Adipose tissue (tissue), 3 donors: Measurements from ENCODE around the gene NOTUM. TPM values are rescaled to one million over a fixed set of nuclear protein-coding genes. Genes with fewer than 3 reads are reported as not detected.

Experiments
- H3K27ac ChIP-seq: one replicate; pipeline ENCODE4 v1.5.1; 2013; ENCODE audit warnings: low read depth, low read length
- WGBS, 3 donors: extraction: QIAGEN DNeasy Blood & Tissue Kit; methylation state at CpG; one replicate each; pipeline ENCODE4 v1.1.7; 2013; 5-methylcytosine and 5-hydroxymethylcytosine counted together
- polyA plus RNA-seq, 3 donors: library from polyadenylated mRNA; stranded (reverse); fragments of 200-250 nt; gene quantifications; one replicate each; pipeline ENCODE4 v1.2.3, GENCODE V29; 2013
- donor health status: healthy with polysubstance abuse.
- donor health status: Bipolar disorder and iron deficiency.
- donor health status: healthy.

Gene NOTUM
- polyA plus RNA-seq, 3 donors: 0.03 to 0.67 (median 0.31) TPM

- 91 to 93% (median 92%) methylated on average over 12 of the region's 12 CpGs for WGBS, 3 donors
- H3K27ac ChIP-seq: no peak overlapping the region
Observed at GRCh38 chr17:81909231-81909630, 51.8 kb downstream of the NOTUM start.

- 93 to 95% (median 94%) methylated on average over 11 of the region's 11 CpGs for WGBS, 3 donors
- no peak overlapping the region for H3K27ac ChIP-seq
Observed at GRCh38 chr17:81908793-81909192, 52.2 kb downstream of the NOTUM start.

GRCh38 chr17:81907219-81908145 is 53.5 kb downstream of the NOTUM start:
- no peak overlapping the region for H3K27ac ChIP-seq
- WGBS, 3 donors: 94 to 95% (median 94%) methylated on average over 26 of the region's 26 CpGs

DNA sequence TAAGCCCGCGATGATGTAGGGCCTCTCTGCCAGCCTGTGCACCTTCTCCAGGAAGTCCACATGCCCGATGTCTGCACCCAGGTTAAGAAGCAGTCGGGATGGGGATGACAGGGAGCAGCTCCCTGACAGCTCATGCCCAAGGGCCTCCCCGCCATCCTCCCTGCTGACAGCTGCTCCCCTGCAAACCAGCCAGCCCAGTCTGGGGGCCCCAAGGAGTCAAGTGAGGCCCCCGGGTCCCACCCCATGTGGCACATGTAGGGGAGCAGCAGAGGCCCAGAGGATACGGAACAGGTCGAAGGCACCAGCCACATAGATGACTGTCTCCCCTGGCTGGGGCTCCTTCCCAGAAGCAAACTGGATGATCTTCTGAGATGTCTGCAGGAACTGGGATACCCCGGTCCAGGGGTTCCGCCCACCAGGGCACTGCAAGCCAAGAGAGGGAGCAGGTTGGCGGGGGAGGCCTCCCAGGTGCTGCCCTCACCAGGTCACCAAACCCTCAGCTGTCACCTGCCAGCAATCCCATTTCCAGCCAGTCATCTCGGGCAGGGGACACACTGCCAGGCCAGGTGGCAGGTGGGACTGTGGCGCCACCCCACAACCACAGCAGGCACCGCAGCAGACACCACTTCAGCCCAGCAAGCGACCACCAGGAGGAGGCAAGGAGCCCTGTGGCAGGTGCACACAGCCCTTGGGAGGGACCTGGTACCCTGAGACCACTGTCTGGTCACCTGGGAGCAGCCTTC is 54.3 kb downstream of the NOTUM start:
- no peak overlapping the region for H3K27ac ChIP-seq
- WGBS, 3 donors: 88 to 93% (median 91%) methylated on average over 15 of the region's 15 CpGs

DNA sequence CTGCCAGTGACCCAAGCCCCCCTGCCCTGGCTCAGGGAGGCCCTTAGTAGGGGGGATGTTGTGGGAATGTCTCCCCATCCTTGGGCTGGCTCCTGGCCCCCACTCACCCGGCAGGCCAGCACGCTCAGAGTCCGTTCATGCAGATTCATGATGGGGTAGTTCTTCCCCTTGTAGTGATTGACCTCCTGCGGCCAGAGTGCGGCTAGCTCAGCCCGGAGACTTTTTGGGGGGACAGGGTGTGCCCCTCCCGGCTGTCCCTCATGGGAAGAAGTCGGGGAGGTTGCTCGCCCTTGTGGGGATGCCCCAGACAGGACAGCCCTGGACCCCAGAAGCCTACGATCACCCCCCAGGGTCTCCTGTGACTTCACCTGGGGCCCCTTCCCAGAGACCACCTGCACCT is 55.0 kb downstream of the NOTUM start:
- no peak overlapping the region for H3K27ac ChIP-seq
- 92 to 97% (median 95%) methylated on average over 10 of the region's 10 CpGs for WGBS, 3 donors

DNA sequence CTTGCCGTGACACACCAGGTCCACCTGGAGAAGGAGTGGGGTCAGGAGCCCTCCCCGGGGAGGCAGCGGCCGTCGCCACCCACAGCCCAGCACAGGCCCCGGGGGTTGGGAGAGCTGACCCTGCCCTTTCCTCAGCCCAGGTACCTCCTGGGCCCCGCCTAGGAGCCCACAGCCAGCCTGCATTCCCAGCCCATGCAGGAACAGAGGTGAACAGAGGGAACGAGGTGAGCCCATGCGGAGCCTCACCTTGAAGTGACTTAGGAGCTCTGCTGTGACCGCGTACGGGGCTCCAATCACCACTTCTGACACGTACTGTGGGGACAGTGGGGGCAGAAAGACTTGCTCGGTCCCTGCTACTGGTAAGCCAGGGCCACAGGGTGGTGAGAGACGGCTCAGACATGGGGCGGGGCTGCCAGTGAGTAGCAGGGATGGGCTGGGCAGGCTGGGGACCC is 55.5 kb downstream of the NOTUM start:
- WGBS, 3 donors: 94 to 96% (median 96%) methylated on average over 16 of the region's 16 CpGs
- H3K27ac ChIP-seq: no peak overlapping the region

GRCh38 chr17:81904600-81905423 is 56.2 kb downstream of the NOTUM start:
- 91 to 92% (median 91%) methylated on average over 27 to 28 of the region's 28 CpGs for WGBS, 3 donors
- no peak overlapping the region for H3K27ac ChIP-seq

DNA sequence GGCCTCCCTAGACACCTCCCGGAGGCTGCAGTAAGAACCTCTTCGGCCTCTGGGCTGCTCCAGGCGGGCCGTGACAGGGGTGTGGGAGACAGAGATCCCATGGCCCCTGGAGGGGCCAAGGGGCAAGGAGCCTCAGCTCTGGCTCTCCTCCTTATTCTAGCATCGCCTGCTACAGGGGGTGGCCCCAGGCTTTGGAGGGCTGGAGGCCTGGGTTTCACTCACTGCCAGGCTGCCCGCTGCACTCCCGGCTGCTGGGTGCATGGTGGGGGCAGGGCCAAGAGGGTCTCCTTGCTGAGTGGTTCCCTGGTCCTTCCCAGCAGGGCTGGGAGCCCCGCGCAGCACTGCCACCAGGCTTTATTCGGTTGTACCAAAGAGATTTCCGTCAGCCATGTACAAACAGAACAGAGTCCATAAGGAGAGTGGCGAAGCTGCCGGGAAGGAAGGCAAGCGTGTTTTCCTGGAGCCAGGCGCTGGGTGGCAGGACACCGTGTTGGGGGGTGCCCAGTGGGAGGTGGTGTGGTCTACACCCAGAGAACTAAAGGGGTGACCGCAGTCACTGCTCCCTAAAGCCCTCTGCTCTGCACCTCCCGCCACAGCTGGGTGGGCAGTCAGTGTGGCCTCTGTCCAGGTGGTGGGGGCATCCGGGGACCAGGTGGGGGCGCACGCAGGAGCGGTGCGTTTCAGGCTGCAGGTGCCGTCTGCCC is 56.9 kb downstream of the NOTUM start:
- H3K27ac ChIP-seq: no peak overlapping the region
- 94 to 96% (median 94%) methylated on average over 24 of the region's 24 CpGs for WGBS, 3 donors

- no peak overlapping the region for H3K27ac ChIP-seq
- 93 to 99% (median 97%) methylated on average over 10 of the region's 10 CpGs for WGBS, 3 donors
Observed at GRCh38 chr17:81903415-81903831, 57.6 kb downstream of the NOTUM start.

- no peak overlapping the region for H3K27ac ChIP-seq
- 30 to 37% (median 34%) methylated on average over 42 to 47 of the region's 47 CpGs for WGBS, 3 donors
Observed at GRCh38 chr17:81902653-81903414, 58.2 kb downstream of the NOTUM start.

Other genes with a start within 250 kb of the NOTUM start
- 10 to 100 TPM; 18.7 to 61.4 (median 43.2) TPM for gene SLC25A10, start 248.9 kb downstream of the NOTUM start, polyA plus RNA-seq
- gene GCGR, start 157.0 kb downstream of the NOTUM start, polyA plus RNA-seq: 1 to 10 TPM in 1 of 3 donors, under 1 TPM in 1, not detected in 1; 0.12 to 1.4 TPM
- gene MCRIP1, start 127.9 kb downstream of the NOTUM start, polyA plus RNA-seq: 100 to 1,000 TPM in 2 of 3 donors, 10 to 100 TPM in 1; 92.8 to 190 (median 116) TPM
- gene PPP1R27, start 126.1 kb downstream of the NOTUM start, polyA plus RNA-seq: under 1 TPM in 2 of 3 donors, not detected in 1; 0.15 to 0.58 TPM
- 1,000 to 10,000 TPM in 1 of 3 donors, 100 to 1,000 TPM in 2; 377 to 2,064 (median 453) TPM for gene P4HB, start 100.7 kb downstream of the NOTUM start, polyA plus RNA-seq
- gene ARHGDIA, start 89.8 kb downstream of the NOTUM start, polyA plus RNA-seq: 100 to 1,000 TPM; 133 to 351 (median 249) TPM
- gene ALYREF, start 69.6 kb downstream of the NOTUM start, polyA plus RNA-seq: 10 to 100 TPM; 20.0 to 46.4 (median 37.9) TPM
- 100 to 1,000 TPM; 160 to 319 (median 193) TPM for gene ANAPC11, start 69.5 kb downstream of the NOTUM start, polyA plus RNA-seq
- under 1 TPM in 2 of 3 donors, not detected in 1; 0.23 to 0.77 TPM for gene NPB, start 58.9 kb downstream of the NOTUM start, polyA plus RNA-seq
- 10 to 100 TPM; 30.4 to 76.4 (median 54.3) TPM for gene PCYT2, start 49.8 kb downstream of the NOTUM start, polyA plus RNA-seq
- gene SIRT7, start 43.0 kb downstream of the NOTUM start, polyA plus RNA-seq: 10 to 100 TPM; 12.6 to 19.6 (median 19.0) TPM
- gene MAFG, start 33.5 kb downstream of the NOTUM start, polyA plus RNA-seq: 10 to 100 TPM in 2 of 3 donors, 1 to 10 TPM in 1; 5.2 to 13.9 (median 13.8) TPM
- 10 to 100 TPM in 2 of 3 donors, 1 to 10 TPM in 1; 9.2 to 63.5 (median 34.9) TPM for gene PYCR1, start 23.9 kb downstream of the NOTUM start, polyA plus RNA-seq
- not detected for gene MYADML2, start 14.0 kb downstream of the NOTUM start, polyA plus RNA-seq
- 10 to 100 TPM; 17.7 to 35.4 (median 31.0) TPM for gene ASPSCR1, start 16.4 kb upstream of the NOTUM start, polyA plus RNA-seq
- 10 to 100 TPM; 60.7 to 80.9 (median 76.8) TPM for gene CENPX, start 61.7 kb upstream of the NOTUM start, polyA plus RNA-seq
- gene LRRC45, start 62.1 kb upstream of the NOTUM start, polyA plus RNA-seq: 10 to 100 TPM in 1 of 3 donors, 1 to 10 TPM in 2; 7.3 to 10.2 (median 8.1) TPM
- gene RAC3, start 70.5 kb upstream of the NOTUM start, polyA plus RNA-seq: 10 to 100 TPM; 10.4 to 32.2 (median 17.0) TPM
- gene DCXR, start 76.5 kb upstream of the NOTUM start, polyA plus RNA-seq: 100 to 1,000 TPM; 136 to 361 (median 220) TPM
- 10 to 100 TPM; 39.4 to 51.2 (median 41.1) TPM for gene RFNG, start 90.6 kb upstream of the NOTUM start, polyA plus RNA-seq
- gene GPS1, start 90.7 kb upstream of the NOTUM start, polyA plus RNA-seq: 10 to 100 TPM; 58.9 to 89.2 (median 77.5) TPM
- 100 to 1,000 TPM in 1 of 3 donors, 10 to 100 TPM in 2; 71.2 to 118 (median 80.9) TPM for gene DUS1L, start 104.6 kb upstream of the NOTUM start, polyA plus RNA-seq
- 1,000 to 10,000 TPM in 1 of 3 donors, 100 to 1,000 TPM in 2; 464 to 3,885 (median 885) TPM for gene FASN, start 137.0 kb upstream of the NOTUM start, polyA plus RNA-seq